Brain microvascular endothelial cell (primary cell): ENCODE measurements around the gene CDH13.

Source experiments
- DNase-seq: peaks from one replicate; pipeline ENCODE4 v3.0.0-alpha.2; 2020
- H3K27ac ChIP-seq: fragments of 250-450 bp; sonication (Bioruptor Pico); 2 replicates; pipeline ENCODE4 v1.5.1; 2020; ENCODE audit warnings: mild to moderate bottlenecking, moderate library complexity
- H3K27me3 ChIP-seq: fragments of 250-450 bp; sonication (Bioruptor Pico); replicated peaks from 2 replicates; pipeline ENCODE4 v1.5.1; 2020; ENCODE audit warnings: mild to moderate bottlenecking
- H3K36me3 ChIP-seq: fragments of 250-450 bp; sonication (Bioruptor Pico); replicated peaks from 2 replicates; pipeline ENCODE4 v1.5.1; 2020; ENCODE audit warnings: mild to moderate bottlenecking
- H3K4me3 ChIP-seq: 2 replicates; pipeline ENCODE4 v1.5.1; 2011; ENCODE audit warnings: low read depth, mild to moderate bottlenecking, control low read depth, low read length, moderate library complexity
- in situ Hi-C: cut with HindIII; loops from 2 replicates; pipeline ENCODE4 v1.10.0; 2017; ENCODE audit warnings: low sequenced_read_pairs, low pct_ligation_motif_present
- TF ChIP-seq, protein P1 (sequence below): IDR thresholded peaks from 2 replicates; pipeline ENCODE4 v1.5.1; 2011; ENCODE audit warnings: low read depth, mild to moderate bottlenecking, moderate library complexity, low read length, control low read depth, inconsistent platforms; ENCODE audit errors: missing control alignments

The CDH13 gene

DNA sequence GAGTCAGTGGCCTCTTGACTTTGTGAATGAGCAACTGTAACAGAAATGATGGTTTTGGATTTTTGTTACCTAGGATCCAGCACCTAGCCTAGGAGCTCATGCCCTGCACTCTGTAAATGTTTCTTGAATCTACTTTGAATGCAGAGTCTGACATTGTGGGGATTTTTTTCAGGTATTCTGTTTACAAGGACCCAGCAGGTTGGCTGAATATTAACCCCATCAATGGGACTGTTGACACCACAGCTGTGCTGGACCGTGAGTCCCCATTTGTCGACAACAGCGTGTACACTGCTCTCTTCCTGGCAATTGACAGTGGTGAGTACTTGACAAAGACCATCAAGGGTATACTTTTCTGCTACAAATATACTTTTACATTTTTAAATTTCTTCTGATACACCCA lies 1121.2 kb downstream of the CDH13 start:
- DNase-seq, result no peak
- no peaks in the 10 kb centered on the region for H3K27me3 ChIP-seq
- TF ChIP-seq, protein P1, sequence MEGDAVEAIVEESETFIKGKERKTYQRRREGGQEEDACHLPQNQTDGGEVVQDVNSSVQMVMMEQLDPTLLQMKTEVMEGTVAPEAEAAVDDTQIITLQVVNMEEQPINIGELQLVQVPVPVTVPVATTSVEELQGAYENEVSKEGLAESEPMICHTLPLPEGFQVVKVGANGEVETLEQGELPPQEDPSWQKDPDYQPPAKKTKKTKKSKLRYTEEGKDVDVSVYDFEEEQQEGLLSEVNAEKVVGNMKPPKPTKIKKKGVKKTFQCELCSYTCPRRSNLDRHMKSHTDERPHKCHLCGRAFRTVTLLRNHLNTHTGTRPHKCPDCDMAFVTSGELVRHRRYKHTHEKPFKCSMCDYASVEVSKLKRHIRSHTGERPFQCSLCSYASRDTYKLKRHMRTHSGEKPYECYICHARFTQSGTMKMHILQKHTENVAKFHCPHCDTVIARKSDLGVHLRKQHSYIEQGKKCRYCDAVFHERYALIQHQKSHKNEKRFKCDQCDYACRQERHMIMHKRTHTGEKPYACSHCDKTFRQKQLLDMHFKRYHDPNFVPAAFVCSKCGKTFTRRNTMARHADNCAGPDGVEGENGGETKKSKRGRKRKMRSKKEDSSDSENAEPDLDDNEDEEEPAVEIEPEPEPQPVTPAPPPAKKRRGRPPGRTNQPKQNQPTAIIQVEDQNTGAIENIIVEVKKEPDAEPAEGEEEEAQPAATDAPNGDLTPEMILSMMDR, result no peak
- H3K4me3 ChIP-seq, result no peak overlapping the region
- H3K27ac ChIP-seq, result no peak overlapping the region
- H3K36me3 ChIP-seq, result no peaks in the 10 kb centered on the region
- in situ Hi-C loops, result no loop called here

DNA sequence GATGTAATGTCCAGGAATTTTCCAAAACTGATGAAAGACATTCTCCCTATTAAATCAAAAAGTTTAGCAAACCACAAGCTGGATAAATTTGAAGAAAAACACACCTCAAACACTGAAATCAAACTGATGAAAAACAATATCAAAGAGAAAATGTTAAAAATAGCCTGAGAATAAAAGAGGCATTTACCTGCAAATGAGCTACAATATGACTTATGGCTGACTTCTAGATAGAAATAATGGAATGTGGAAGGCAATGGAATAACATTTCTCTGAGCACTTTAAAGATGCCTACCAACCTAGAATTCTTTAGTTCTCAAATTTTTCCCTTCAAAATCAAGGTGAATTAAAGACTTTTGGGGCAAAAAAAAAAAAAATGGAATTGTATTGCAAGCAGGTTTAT lies 1128.6 kb downstream of the CDH13 start:
- TF ChIP-seq, protein P1, result no peak
- H3K27me3 ChIP-seq, result no peaks in the 10 kb centered on the region
- DNase-seq, result no peak
- H3K36me3 ChIP-seq, result no peaks in the 10 kb centered on the region
- no peak overlapping the region for H3K27ac ChIP-seq
- H3K4me3 ChIP-seq, result no peak overlapping the region
- in situ Hi-C loops, result no loop called here

DNA sequence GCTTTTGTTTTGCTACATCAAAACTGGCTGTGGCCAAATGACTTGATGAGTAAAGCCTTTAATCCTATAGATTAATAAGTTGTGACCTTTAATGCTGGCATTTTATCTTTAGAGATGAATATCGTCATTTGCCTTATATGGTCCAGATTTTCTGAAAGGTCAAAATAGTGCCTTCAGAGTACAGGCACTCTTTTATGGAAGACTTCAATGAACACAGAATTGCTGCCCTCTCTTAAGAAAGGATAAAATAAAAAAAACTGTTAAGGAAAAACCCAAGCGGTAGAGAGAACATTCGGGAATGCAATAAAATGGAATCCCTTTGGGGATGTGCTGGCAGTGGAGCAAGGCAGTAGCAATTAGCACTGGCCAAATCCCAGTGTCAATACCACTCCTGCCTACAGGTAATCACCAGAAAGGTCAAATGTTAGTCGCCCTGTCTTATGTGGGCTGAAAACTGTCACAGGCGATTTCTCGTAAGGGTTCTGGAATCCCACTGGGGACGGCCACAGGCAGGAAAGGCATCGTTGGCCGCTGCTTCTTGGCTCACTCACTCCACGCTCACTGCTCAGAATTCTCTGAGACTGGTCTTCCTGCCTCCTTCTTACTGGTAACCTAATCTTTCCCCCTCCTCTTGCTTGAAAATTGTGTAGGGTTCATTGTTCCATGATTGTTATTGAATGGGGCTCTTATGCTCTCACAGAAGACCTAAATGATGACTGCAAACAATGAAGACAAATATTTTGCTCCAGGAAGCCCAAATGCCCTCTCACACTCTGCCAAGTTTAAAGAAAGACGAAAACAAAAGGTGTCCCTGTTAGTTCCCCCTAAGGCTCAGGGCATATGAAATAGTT lies 1135.6 kb downstream of the CDH13 start:
- TF ChIP-seq, protein P1, result no peak
- in situ Hi-C loops, result no loop called here
- H3K4me3 ChIP-seq, result no peak overlapping the region
- no peaks in the 10 kb centered on the region for H3K36me3 ChIP-seq
- no peaks in the 10 kb centered on the region for H3K27me3 ChIP-seq
- H3K27ac ChIP-seq, result no peak overlapping the region
- no peak for DNase-seq

DNA sequence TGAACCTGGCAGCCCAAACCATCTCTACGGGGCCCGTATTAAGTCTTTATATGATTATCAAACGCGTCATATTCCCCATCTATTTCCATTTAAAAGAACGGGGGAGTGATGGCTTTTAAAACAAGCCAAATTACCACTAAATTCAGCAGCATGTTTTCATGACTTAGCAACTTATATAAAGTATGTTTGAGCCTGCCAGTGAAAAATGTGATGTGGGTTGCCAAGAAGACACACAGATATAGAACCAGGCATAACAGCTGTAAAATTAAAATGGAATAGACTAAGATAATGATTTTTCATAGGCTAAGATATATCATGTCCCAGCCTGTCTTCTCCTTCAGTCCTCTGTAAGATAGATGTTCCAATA lies 1136.2 kb downstream of the CDH13 start:
- no peaks in the 10 kb centered on the region for H3K27me3 ChIP-seq
- H3K36me3 ChIP-seq, result no peaks in the 10 kb centered on the region
- DNase-seq, result no peak
- in situ Hi-C loops, result no loop called here
- TF ChIP-seq, protein P1, result no peak
- H3K27ac ChIP-seq, result no peak overlapping the region
- H3K4me3 ChIP-seq, result no peak overlapping the region

DNA sequence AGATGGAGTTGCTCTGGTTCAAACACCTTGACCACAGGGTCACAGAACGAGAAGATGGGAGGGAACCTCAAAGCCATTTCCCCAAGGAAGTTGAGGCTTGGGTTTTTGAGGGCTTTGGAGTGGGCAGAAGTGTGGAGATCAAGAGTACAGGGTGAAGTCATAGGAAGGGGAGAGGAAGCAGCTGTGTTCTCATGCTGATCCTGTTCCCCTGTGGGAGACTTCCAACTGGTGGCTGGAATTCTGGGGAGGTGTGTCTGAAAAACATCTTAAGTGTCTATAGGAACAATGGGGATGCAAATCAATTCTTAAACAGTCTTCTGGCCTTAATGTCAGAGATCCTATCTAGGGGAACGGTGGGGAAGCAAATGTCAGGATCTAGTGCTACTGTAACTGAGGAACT lies 1142.2 kb downstream of the CDH13 start:
- TF ChIP-seq, protein P1, result no peak
- Histone ChIP-seq H3K36me3 (no peaks in the 10 kb centered on the region), H3K4me3 (no peak overlapping the region), H3K27me3 (no peaks in the 10 kb centered on the region), H3K27ac (no peak overlapping the region)
- DNase-seq, result no peak
- in situ Hi-C loops, result no loop called here

DNA sequence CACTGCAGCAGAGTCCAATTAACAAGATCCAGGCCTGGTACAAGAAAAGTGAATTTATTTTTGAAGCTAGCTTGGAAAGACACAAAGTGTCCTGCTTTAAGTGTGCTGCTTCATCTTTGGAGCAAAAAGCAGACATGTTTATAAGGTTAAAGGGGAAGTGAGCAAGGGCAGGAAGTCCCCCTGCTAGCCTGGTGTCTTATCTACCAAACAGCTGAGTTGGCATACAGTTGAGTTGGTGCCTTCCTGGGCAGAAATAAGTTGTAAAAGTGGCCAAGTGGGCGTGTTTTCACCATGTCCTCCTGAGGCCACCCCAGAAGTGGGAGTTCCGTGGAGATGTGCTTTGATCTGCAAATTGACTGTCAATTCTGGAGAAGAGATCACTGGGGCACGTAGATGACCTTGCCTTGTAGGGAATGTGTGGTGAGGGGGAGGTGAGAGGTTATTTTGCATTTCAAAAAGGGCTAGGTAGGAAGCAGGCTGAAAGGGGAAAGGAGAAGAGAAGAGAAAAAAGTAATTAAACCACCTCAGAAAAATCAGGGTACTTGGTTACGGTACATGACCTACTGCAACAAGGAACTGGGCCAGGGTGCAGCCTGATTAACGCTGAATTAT lies 1142.7 kb downstream of the CDH13 start:
- H3K27ac ChIP-seq, result no peak overlapping the region
- in situ Hi-C loops, result no loop called here

More for the DNA sequence above, 1142.7 kb downstream of the CDH13 start:
- H3K4me3 ChIP-seq, result no peak overlapping the region
- TF ChIP-seq, protein P1, result no peak
- no peaks in the 10 kb centered on the region for H3K36me3 ChIP-seq
- DNase-seq, result no peak
- H3K27me3 ChIP-seq, result no peaks in the 10 kb centered on the region
